Activated CD4-positive, alpha-beta T cell treated with anti-CD3 and anti-CD28 coated beads, Interleukin-2, amount 10 ng/mL, durations not matched to agents 7 days and 5 days (primary cell): Measurements from ENCODE around the gene PRMT3. TPM values are rescaled to one million over a fixed set of nuclear protein-coding genes. Genes with fewer than 3 reads are reported as not detected.
"Not testable (repeated sequence)": the region's sequence is repeated elsewhere in the genome, so short reads cannot be mapped to it uniquely, and the experiment has no call there.

Experiments
- CTCF ChIA-PET: fragments of 350-600 bp; sonication (Branson Sonifier 250); formaldehyde crosslinking; loops from one replicate; lab custom pipeline; 2021; ENCODE audit warnings: antibody characterized with exemption; lab: Charles Lee
- POLR2A ChIA-PET: fragments of 350-600 bp; sonication (Branson Sonifier 250); formaldehyde crosslinking; loops from one replicate; lab custom pipeline; 2021; ENCODE audit warnings: antibody characterized with exemption; lab: Charles Lee
- DNase-seq: peaks from one replicate; pipeline ENCODE4 v3.0.0-alpha.2; 2020
- H3K27ac Mint-ChIP-seq: one replicate; pipeline ENCODE4 v1.8.0; 2021; ENCODE audit warnings: mild to moderate bottlenecking, moderate library complexity, mixed read lengths
- H3K27me3 Mint-ChIP-seq: one replicate; pipeline ENCODE4 v1.8.0; 2021; ENCODE audit warnings: mixed read lengths
- H3K36me3 Mint-ChIP-seq: one replicate; pipeline ENCODE4 v1.8.0; 2021; ENCODE audit warnings: low read depth, mixed read lengths
- H3K4me1 Mint-ChIP-seq: one replicate; pipeline ENCODE4 v1.8.0; 2021; ENCODE audit warnings: mixed read lengths
- H3K4me3 Mint-ChIP-seq: one replicate; pipeline ENCODE4 v1.8.0; 2021; ENCODE audit warnings: mild to moderate bottlenecking, moderate library complexity, mixed read lengths
- H3K9me3 Mint-ChIP-seq: one replicate; pipeline ENCODE4 v1.8.0; 2021; ENCODE audit warnings: mixed read lengths
- total RNA-seq, 2 experiments: library from RNA; stranded (reverse); gene quantifications; one replicate each; pipeline ENCODE4 v1.2.3, GENCODE V29; 2021

Gene PRMT3
- total RNA-seq, 2 experiments from 2014 or later = 16.9 to 18.5 TPM

DNA sequence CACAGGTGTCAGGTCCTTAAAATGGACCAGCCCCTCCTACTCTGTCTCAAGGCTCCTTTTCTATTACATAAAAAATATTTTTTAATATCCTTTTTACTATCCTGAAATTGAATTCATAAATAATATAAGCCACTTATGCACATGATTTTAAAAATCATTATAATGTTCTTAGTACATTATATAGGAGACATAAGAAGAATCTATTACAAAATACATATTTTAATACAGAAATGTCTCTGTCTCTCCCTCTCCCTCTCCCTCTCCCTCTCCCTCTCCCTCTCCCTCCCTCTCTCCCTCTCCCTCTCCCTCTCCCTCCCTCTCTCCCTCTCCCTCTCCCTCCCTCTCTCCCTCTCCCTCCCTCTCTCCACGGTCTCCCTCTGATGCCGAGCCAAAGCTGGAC lies 159.9 kb downstream of the PRMT3 start:
- POLR2A ChIA-PET = no interaction called here
- DNase-seq = no peak
- Mint-ChIP-seq H3K36me3 (no peaks in the 10 kb centered on the region), H3K27me3 (peaks cover 1% of the 10 kb centered on the region), H3K9me3 (no peaks in the 10 kb centered on the region), H3K4me1 (no peaks in the 10 kb centered on the region), H3K27ac (no peak overlapping the region), H3K4me3 (no peak overlapping the region)
- CTCF ChIA-PET = no interaction called here

DNA sequence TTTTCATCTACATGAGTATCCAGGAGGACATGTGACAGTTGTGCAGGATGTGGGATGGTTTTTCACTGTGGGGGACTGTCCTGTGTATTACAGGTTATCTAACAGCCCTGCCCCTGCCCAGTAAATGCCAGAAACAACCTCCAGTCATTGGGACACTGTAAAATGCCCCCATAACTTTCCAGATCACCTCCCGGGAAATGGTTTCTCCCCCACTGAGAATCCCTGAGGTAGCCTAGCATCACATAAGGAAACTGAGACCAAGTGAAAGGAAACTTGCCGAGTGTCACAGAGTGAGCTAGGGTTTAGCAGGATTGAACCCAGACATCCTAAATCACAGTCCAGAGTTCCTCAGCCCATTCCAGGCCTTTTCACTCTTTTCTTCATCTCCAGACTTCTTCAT lies 163.6 kb downstream of the PRMT3 start:
- no peak overlapping the region for H3K27ac Mint-ChIP-seq
- ChIA-PET CTCF (no interaction called here), POLR2A (no interaction called here)
- H3K4me1 Mint-ChIP-seq = no peaks in the 10 kb centered on the region
- H3K4me3 Mint-ChIP-seq = no peak overlapping the region
- H3K27me3 Mint-ChIP-seq = peaks cover 1% of the 10 kb centered on the region
- DNase-seq = no peak
- peaks cover 1% of the 10 kb centered on the region for H3K9me3 Mint-ChIP-seq
- no peaks in the 10 kb centered on the region for H3K36me3 Mint-ChIP-seq

DNA sequence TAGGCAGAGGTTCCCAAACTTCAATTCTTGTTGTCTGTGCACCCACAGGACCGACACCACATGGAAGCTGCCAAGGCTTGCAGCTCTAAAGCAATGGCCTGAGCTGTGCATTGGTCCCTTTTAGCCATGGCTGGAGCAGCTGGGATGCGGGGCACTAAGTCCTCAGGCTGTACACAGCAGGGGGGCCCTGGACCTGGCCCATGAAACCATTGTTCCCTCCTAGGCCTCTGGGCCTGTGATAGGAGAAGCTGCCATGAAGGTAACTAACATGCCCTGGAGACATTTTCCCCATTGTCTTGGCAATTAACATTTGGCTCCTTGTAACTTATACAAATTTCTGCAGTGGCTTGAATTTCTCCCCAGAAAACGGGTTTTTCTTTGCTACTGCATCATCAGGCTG lies 168.3 kb downstream of the PRMT3 start:
- no peak for DNase-seq
- ChIA-PET CTCF (no interaction called here), POLR2A (interaction anchor here (0.5 kb wide), 1 partner anchor 196 kb away, joined by 3 read pairs; no protein-coding TSS in a partner anchor)
- Mint-ChIP-seq H3K4me1 (no peaks in the 10 kb centered on the region), H3K9me3 (peaks cover 3% of the 10 kb centered on the region), H3K36me3 (no peaks in the 10 kb centered on the region), H3K27me3 (no peaks in the 10 kb centered on the region), H3K4me3 (no peak overlapping the region), H3K27ac (no peak overlapping the region)

DNA sequence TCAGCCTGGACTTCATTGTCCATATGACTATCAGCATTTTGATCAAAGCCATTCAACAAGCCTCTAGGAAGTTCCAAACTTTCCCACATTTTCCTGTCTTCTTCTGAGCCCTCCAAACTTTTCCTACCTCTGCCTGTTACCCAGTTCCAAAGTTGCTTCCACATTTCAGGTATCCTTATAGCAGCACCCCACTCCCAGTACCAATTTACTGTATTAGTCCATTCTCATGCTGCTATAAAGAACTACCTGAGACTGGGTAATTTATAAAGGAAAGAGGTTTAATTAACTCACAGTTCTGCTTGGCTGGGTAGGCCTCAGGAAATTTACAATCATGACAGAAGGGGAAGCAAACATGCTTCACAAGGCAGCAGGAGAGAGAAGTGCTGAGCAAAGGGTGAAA lies 168.9 kb downstream of the PRMT3 start:
- H3K4me3 Mint-ChIP-seq, DNase-seq, H3K9me3 Mint-ChIP-seq, H3K27ac Mint-ChIP-seq, H3K27me3 Mint-ChIP-seq, H3K4me1 Mint-ChIP-seq, H3K36me3 Mint-ChIP-seq, CTCF ChIA-PET, POLR2A ChIA-PET: not testable (repeated sequence)

DNA sequence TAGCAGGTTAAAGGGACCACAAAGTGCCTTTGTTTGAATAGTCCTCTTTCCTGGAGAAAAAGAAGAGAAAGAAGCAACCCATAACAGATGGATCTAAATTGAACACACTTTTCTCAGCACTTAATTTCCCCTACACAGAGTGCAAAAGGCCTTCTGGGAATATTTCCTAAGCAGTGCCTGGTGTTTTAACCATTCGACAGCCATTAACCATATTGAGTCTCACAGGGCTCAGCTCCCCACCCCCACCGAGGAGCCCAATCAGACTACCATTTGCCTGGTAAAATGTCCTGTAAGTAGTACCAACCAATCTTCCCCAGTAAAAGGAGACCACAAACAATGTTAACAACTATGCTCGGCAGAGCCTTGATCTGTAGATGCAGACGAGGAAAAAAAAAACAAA lies 171.2 kb downstream of the PRMT3 start:
- no peaks in the 10 kb centered on the region for H3K4me1 Mint-ChIP-seq
- H3K4me3 Mint-ChIP-seq = no peak overlapping the region
- H3K27ac Mint-ChIP-seq = no peak overlapping the region
- DNase-seq = no peak
- H3K27me3 Mint-ChIP-seq = peaks cover 2% of the 10 kb centered on the region
- H3K36me3 Mint-ChIP-seq = no peaks in the 10 kb centered on the region
- H3K9me3 Mint-ChIP-seq = peaks cover 3% of the 10 kb centered on the region
- ChIA-PET POLR2A (no interaction called here), CTCF (no interaction called here)

Other genes with a start within 250 kb of the PRMT3 start
- gene DBX1, start 227.2 kb upstream of the PRMT3 start, total RNA-seq = not detected
- 10 to 100 TPM; 39.4 to 40.7 TPM for gene HTATIP2, start 24.0 kb upstream of the PRMT3 start, total RNA-seq
- not detected for gene SLC6A5, start 211.9 kb downstream of the PRMT3 start, total RNA-seq